ENCODE results near the gene TIMM44. TPM values are rescaled to one million over a fixed set of nuclear protein-coding genes. Genes with fewer than 3 reads are reported as not detected.

TIMM44 gene
- total and polyA plus RNA-seq, 2 donors, result 28.1 to 41.8 TPM

DNA sequence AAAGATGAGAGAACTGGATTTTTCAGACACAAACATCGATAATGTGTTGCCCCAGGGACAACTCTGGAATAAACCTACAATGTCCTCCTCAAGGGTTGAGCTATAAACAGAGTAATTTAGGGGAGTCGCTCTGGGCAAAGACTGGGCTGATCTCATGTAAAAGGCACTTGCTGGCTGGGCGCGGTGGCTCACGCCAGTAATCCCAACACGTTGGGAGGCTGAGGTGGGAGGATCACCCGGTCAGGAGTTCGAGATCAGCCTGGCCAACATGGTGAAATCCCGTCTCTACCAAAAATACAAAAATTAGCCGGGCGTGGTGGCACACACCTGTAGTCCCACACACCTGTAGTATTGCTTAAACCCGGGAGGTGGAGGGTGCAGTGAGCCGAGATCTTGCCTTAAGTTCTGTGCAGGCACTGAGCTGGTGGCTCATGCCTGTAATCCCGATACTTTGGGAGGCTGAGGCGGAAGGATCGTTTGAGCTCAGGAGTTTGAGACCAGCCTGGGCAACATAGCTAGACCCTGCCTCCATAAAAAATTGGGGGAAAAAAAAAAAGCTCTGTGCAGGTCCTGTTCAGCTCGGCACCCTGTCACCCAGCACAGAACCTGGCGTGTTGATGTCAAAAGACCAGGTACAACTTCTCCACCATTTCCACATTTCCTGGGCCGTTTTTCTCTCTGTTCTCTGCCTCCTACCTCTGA, 1.4 kb downstream of the TIMM44 start:
- no peak for DNase-seq (ENCODE audit: low read depth in 6 of 9, low spot score in 9 of 9)
- Histone ChIP-seq H3K27me3 (ENCODE audit: control insufficient read depth in 2 of 2, insufficient read depth in 1 of 2, low read length in 1 of 2) (no peaks in the 10 kb centered on the region), H3K36me3 (ENCODE audit: control insufficient read depth in 2 of 2, insufficient read depth in 2 of 2, low read length in 1 of 2) (peaks cover 17 to 19% of the 10 kb centered on the region in 2 donors), H3K4me1 (ENCODE audit: control insufficient read depth in 2 of 2, insufficient read depth in 2 of 2, low read length in 2 of 2) (peaks cover 8 to 15% of the 10 kb centered on the region in 2 donors), H3K9me3 (ENCODE audit: control insufficient read depth in 2 of 2, insufficient read depth in 1 of 2, low read length in 1 of 2) (no peaks in the 10 kb centered on the region), H3K4me3 (ENCODE audit: low read length in 2 of 2) (no peak overlapping the region), H3K27ac (ENCODE audit: low read depth in 1 of 2, low read length in 1 of 2) (no peak overlapping the region)
- WGBS, result 97% methylated on average over 19 of the region's 19 CpGs

DNA sequence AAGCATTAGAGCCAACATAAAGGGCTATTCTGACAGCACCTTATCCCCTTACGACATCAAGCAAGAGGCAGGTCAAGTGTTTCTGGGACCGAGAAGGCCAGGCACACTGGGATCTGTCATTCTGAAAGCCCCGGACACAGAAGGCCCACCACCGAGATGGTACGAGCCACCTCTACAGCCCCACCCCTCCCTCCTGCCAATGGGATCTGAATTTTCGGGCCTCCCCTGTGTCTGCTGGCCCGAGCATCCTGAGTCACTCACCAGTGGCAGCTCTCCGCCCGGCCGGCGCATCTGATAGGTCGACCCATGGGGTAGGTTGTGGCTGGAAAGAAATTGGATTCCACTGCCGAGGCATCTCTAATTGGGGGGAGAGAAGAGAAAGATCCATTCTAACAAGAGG, 2.6 kb downstream of the TIMM44 start:
- Histone ChIP-seq H3K4me3 (ENCODE audit: low read length in 2 of 2) (no peak overlapping the region), H3K27ac (ENCODE audit: low read depth in 1 of 2, low read length in 1 of 2) (no peak overlapping the region), H3K36me3 (ENCODE audit: control insufficient read depth in 2 of 2, insufficient read depth in 2 of 2, low read length in 1 of 2) (peaks cover 24 to 29% of the 10 kb centered on the region in 2 donors), H3K4me1 (ENCODE audit: control insufficient read depth in 2 of 2, insufficient read depth in 2 of 2, low read length in 2 of 2) (peaks cover 8 to 15% of the 10 kb centered on the region in 2 donors), H3K9me3 (ENCODE audit: control insufficient read depth in 2 of 2, insufficient read depth in 1 of 2, low read length in 1 of 2) (no peaks in the 10 kb centered on the region), H3K27me3 (ENCODE audit: control insufficient read depth in 2 of 2, insufficient read depth in 1 of 2, low read length in 1 of 2) (no peaks in the 10 kb centered on the region)
- DNase-seq (ENCODE audit: low read depth in 6 of 9, low spot score in 9 of 9), result no peak
- 97% methylated on average over 13 of the region's 13 CpGs for WGBS

- no peak overlapping the region for H3K4me3 ChIP-seq (ENCODE audit: low read length in 2 of 2)
- 97% methylated on average over 21 of the region's 21 CpGs for WGBS
- H3K4me1 ChIP-seq (ENCODE audit: control insufficient read depth in 2 of 2, insufficient read depth in 2 of 2, low read length in 2 of 2), result no peaks in the 10 kb centered on the region
- no peaks in the 10 kb centered on the region for H3K27me3 ChIP-seq (ENCODE audit: control insufficient read depth in 2 of 2, insufficient read depth in 1 of 2, low read length in 1 of 2)
- H3K27ac ChIP-seq (ENCODE audit: low read depth in 1 of 2, low read length in 1 of 2), result no peak overlapping the region
- no peak for DNase-seq (ENCODE audit: low read depth in 6 of 9, low spot score in 9 of 9)
- no peaks in the 10 kb centered on the region for H3K9me3 ChIP-seq (ENCODE audit: control insufficient read depth in 2 of 2, insufficient read depth in 1 of 2, low read length in 1 of 2)
- peaks cover 62 to 71% of the 10 kb centered on the region in 2 donors for H3K36me3 ChIP-seq (ENCODE audit: control insufficient read depth in 2 of 2, insufficient read depth in 2 of 2, low read length in 1 of 2)
Observed at GRCh38 chr19:7934766-7935165, 8.7 kb downstream of the TIMM44 start.

- no peak for DNase-seq (ENCODE audit: low read depth in 6 of 9, low spot score in 9 of 9)
- WGBS, result 95% methylated on average over 55 of the region's 55 CpGs
- H3K27me3 ChIP-seq (ENCODE audit: control insufficient read depth in 2 of 2, insufficient read depth in 1 of 2, low read length in 1 of 2), result no peaks in the 10 kb centered on the region
- H3K9me3 ChIP-seq (ENCODE audit: control insufficient read depth in 2 of 2, insufficient read depth in 1 of 2, low read length in 1 of 2), result no peaks in the 10 kb centered on the region
- peaks cover 0 to 6% of the 10 kb centered on the region in 2 donors for H3K4me1 ChIP-seq (ENCODE audit: control insufficient read depth in 2 of 2, insufficient read depth in 2 of 2, low read length in 2 of 2)
- H3K27ac ChIP-seq (ENCODE audit: low read depth in 1 of 2, low read length in 1 of 2), result no peak overlapping the region
- no peak overlapping the region for H3K4me3 ChIP-seq (ENCODE audit: low read length in 2 of 2)
- H3K36me3 ChIP-seq (ENCODE audit: control insufficient read depth in 2 of 2, insufficient read depth in 2 of 2, low read length in 1 of 2), result peaks cover 62 to 68% of the 10 kb centered on the region in 2 donors
Observed at GRCh38 chr19:7933828-7934725, 9.4 kb downstream of the TIMM44 start.

DNA sequence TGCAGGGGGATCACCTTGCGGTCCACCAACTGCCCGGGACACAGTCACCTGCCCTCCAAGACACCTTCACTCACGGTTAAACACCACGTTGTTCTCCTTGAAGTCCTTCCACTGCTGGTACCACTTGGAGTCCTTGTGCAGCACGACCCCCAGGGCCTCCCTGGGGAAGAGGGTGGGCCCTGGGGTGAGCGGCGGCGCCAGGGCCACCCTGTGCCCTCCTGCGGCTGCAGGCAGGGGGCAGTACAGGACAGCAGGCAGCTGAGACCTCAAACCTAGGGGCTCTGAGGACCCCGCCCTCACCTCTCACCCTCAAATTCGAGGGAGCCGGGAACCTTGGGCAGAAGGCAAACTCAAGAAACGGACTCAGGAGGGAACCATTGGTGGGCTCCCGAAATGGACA, 10.1 kb downstream of the TIMM44 start:
- Histone ChIP-seq H3K27me3 (ENCODE audit: control insufficient read depth in 2 of 2, insufficient read depth in 1 of 2, low read length in 1 of 2) (no peaks in the 10 kb centered on the region), H3K4me3 (ENCODE audit: low read length in 2 of 2) (no peak overlapping the region), H3K27ac (ENCODE audit: low read depth in 1 of 2, low read length in 1 of 2) (no peak overlapping the region), H3K9me3 (ENCODE audit: control insufficient read depth in 2 of 2, insufficient read depth in 1 of 2, low read length in 1 of 2) (no peaks in the 10 kb centered on the region), H3K4me1 (ENCODE audit: control insufficient read depth in 2 of 2, insufficient read depth in 2 of 2, low read length in 2 of 2) (peaks cover 0 to 6% of the 10 kb centered on the region in 2 donors), H3K36me3 (ENCODE audit: control insufficient read depth in 2 of 2, insufficient read depth in 2 of 2, low read length in 1 of 2) (peaks cover 62 to 65% of the 10 kb centered on the region in 2 donors)
- WGBS, result 97% methylated on average over 14 of the region's 14 CpGs
- no peak for DNase-seq (ENCODE audit: low read depth in 6 of 9, low spot score in 9 of 9)

GRCh38 chr19:7932930-7933300, 10.6 kb downstream of the TIMM44 start:
- Histone ChIP-seq H3K27me3 (ENCODE audit: control insufficient read depth in 2 of 2, insufficient read depth in 1 of 2, low read length in 1 of 2) (no peaks in the 10 kb centered on the region), H3K36me3 (ENCODE audit: control insufficient read depth in 2 of 2, insufficient read depth in 2 of 2, low read length in 1 of 2) (peaks cover 62 to 66% of the 10 kb centered on the region in 2 donors), H3K4me3 (ENCODE audit: low read length in 2 of 2) (no peak overlapping the region), H3K27ac (ENCODE audit: low read depth in 1 of 2, low read length in 1 of 2) (no peak overlapping the region), H3K9me3 (ENCODE audit: control insufficient read depth in 2 of 2, insufficient read depth in 1 of 2, low read length in 1 of 2) (no peaks in the 10 kb centered on the region), H3K4me1 (ENCODE audit: control insufficient read depth in 2 of 2, insufficient read depth in 2 of 2, low read length in 2 of 2) (peaks cover 0 to 8% of the 10 kb centered on the region in 2 donors)
- WGBS, result 98% methylated on average over 10 of the region's 10 CpGs
- DNase-seq (ENCODE audit: low read depth in 6 of 9, low spot score in 9 of 9), result no peak

DNA sequence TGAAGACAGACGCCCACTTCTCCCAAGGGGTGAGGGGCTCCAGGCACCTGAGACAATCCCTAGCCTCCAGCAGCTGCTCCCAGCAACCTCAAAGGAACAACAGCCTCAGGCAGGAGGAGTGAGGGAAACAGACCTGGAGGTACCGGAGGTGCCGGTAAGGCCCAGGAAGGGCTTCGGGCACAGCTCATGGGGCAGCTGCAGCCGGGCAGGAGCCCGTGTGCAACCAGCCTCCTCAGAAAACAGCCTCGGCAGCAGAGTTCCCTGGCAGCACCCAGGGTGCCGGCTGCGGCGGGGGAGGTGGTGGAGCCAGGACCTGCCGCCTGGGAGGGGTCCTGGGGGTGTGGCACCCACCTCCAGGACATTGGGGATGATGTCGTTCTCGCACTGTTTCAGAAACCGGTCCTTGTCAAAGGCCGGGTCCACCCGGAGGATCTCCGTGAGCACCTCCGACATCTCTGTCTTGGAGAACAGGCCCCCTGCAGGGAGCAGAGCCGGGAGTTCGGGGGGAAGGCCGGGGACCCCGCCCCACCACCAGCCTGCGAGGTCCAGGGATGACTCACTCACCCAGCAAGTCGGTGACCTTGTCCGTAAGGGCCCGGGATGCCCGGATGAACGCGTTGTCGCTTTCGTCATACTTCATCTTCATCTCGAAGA, 11.1 kb downstream of the TIMM44 start:
- Histone ChIP-seq H3K9me3 (ENCODE audit: control insufficient read depth in 2 of 2, insufficient read depth in 1 of 2, low read length in 1 of 2) (no peaks in the 10 kb centered on the region), H3K27me3 (ENCODE audit: control insufficient read depth in 2 of 2, insufficient read depth in 1 of 2, low read length in 1 of 2) (no peaks in the 10 kb centered on the region), H3K27ac (ENCODE audit: low read depth in 1 of 2, low read length in 1 of 2) (no peak overlapping the region), H3K4me1 (ENCODE audit: control insufficient read depth in 2 of 2, insufficient read depth in 2 of 2, low read length in 2 of 2) (peaks cover 0 to 8% of the 10 kb centered on the region in 2 donors), H3K36me3 (ENCODE audit: control insufficient read depth in 2 of 2, insufficient read depth in 2 of 2, low read length in 1 of 2) (peaks cover 60 to 70% of the 10 kb centered on the region in 2 donors), H3K4me3 (ENCODE audit: low read length in 2 of 2) (no peak overlapping the region)
- DNase-seq (ENCODE audit: low read depth in 6 of 9, low spot score in 9 of 9), result no peak
- WGBS, result 94% methylated on average over 32 of the region's 32 CpGs

DNA sequence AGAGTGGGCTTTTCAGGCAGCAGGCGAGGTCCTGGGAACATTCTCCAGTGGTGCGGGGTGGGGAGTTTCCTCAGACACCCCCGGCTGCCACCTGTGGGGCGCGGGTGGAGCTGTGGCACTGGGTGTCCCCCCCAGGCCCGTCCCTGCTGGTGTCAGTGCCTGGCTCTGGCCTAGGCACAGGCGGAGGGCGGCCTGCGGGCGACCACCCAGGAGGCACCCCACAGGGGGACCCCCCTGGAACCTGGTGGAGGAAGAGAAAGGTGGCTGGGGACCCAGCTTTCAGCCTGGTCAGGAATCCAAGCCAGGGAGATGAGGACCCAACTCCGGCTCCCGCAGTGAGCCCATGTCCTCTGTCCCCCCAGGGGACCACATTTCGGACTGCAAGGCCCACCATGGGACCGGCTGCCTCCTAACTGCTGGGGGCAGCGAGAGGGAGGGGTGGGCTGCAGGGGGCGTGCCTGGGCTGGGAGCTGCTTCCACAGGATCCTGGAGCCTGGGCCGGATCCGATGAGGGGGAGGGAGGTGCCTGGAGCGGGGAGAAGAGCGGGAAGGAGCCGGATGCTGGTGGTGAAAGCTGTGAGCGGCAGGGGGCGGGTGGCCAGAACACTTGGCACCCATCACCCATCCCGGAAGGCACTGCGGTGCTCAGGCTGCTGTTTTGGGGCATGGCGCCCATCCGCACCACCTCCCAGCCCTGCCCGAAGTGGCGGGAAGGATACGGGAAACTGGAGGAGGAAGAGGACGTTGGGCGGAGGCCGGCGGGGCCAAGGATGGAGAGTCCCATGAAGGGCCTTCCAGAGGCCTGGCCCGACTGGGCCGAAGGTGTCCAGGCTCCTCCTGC, 12.0 kb downstream of the TIMM44 start:
- 96% methylated on average over 36 of the region's 36 CpGs for WGBS
- H3K27me3 ChIP-seq (ENCODE audit: control insufficient read depth in 2 of 2, insufficient read depth in 1 of 2, low read length in 1 of 2), result no peaks in the 10 kb centered on the region
- H3K4me1 ChIP-seq (ENCODE audit: control insufficient read depth in 2 of 2, insufficient read depth in 2 of 2, low read length in 2 of 2), result peaks cover 0 to 8% of the 10 kb centered on the region in 2 donors
- no peak for DNase-seq (ENCODE audit: low read depth in 6 of 9, low spot score in 9 of 9)
- peaks cover 56 to 64% of the 10 kb centered on the region in 2 donors for H3K36me3 ChIP-seq (ENCODE audit: control insufficient read depth in 2 of 2, insufficient read depth in 2 of 2, low read length in 1 of 2)
- H3K9me3 ChIP-seq (ENCODE audit: control insufficient read depth in 2 of 2, insufficient read depth in 1 of 2, low read length in 1 of 2), result no peaks in the 10 kb centered on the region
- no peak overlapping the region for H3K27ac ChIP-seq (ENCODE audit: low read depth in 1 of 2, low read length in 1 of 2)
- no peak overlapping the region for H3K4me3 ChIP-seq (ENCODE audit: low read length in 2 of 2)
